Caco-2 (cell line): ENCODE data around the gene GAS2L1. TPM values are rescaled to one million over a fixed set of nuclear protein-coding genes. Genes with fewer than 3 reads are reported as not detected.
A peak's percentile ranks its signal among the peaks of the same experiment; 100 is the strongest.

Experiments
- BruUV-seq: library from RNA; stranded (reverse); fragments of 400-500 nt; replicated peaks from 2 replicates; lab custom pipeline; 2021; lab: Mats Ljungman, UMichigan
- CTCF ChIA-PET: fragments of 300-600 bp; sonication (Branson Sonifier 250); formaldehyde crosslinking; loops from one replicate; lab custom pipeline; 2022; ENCODE audit warnings: antibody characterized with exemption; lab: Charles Lee
- POLR2A ChIA-PET: fragments of 300-600 bp; sonication (Branson Sonifier 250); formaldehyde crosslinking; loops from one replicate; lab custom pipeline; 2022; ENCODE audit warnings: antibody characterized with exemption; lab: Charles Lee
- DNase-seq, 2 experiments: peaks; one replicate each; pipeline versions ENCODE4 v3.0.0 to v3.0.0-alpha.2; 2020 to 2022
- H3K27me3 ChIP-seq: replicated peaks from 2 replicates; pipeline ENCODE4 v1.6.0; 2011; ENCODE audit warnings: low read length; ENCODE audit not compliant: control insufficient read depth, insufficient read depth
- H3K36me3 ChIP-seq: 2 replicates; pipeline ENCODE4 v1.5.1; 2011; ENCODE audit warnings: low read length; ENCODE audit not compliant: control insufficient read depth, insufficient read depth
- H3K4me1 ChIP-seq: fragments of 250-450 bp; sonication (Bioruptor Pico); 2 replicates; pipeline ENCODE4 v1.5.1; 2020; ENCODE audit warnings: mild to moderate bottlenecking
- H3K4me3 ChIP-seq: 2 replicates; pipeline ENCODE4 v1.5.1; 2011; ENCODE audit warnings: low read depth, mild to moderate bottlenecking, control low read depth, low read length
- H3K9me3 ChIP-seq: fragments of 250-450 bp; sonication (Bioruptor Pico); 2 replicates; pipeline ENCODE4 v1.5.1; 2020; ENCODE audit warnings: mild to moderate bottlenecking, moderate library complexity
- H3K27ac Mint-ChIP-seq: one replicate; pipeline ENCODE4 v1.8.0; 2022; ENCODE audit warnings: mixed read lengths; ENCODE audit not compliant: unreplicated experiment
- H3K27me3 Mint-ChIP-seq: one replicate; pipeline ENCODE4 v1.8.0; 2022; ENCODE audit warnings: mixed read lengths; ENCODE audit not compliant: insufficient read depth, unreplicated experiment
- H3K36me3 Mint-ChIP-seq: one replicate; pipeline ENCODE4 v1.8.0; 2022; ENCODE audit warnings: mild to moderate bottlenecking, mixed read lengths; ENCODE audit not compliant: insufficient read depth, unreplicated experiment
- H3K4me1 Mint-ChIP-seq: one replicate; pipeline ENCODE4 v1.8.0; 2022; ENCODE audit warnings: low read depth, mixed read lengths; ENCODE audit not compliant: unreplicated experiment
- H3K4me3 Mint-ChIP-seq: one replicate; pipeline ENCODE4 v1.8.0; 2022; ENCODE audit warnings: mild to moderate bottlenecking, moderate library complexity, mixed read lengths; ENCODE audit not compliant: unreplicated experiment
- H3K9me3 Mint-ChIP-seq: one replicate; pipeline ENCODE4 v1.8.0; 2022; ENCODE audit warnings: mixed read lengths; ENCODE audit not compliant: unreplicated experiment
- intact Hi-C: fragments of 100-400 bp; cut with micrococcal nuclease; formaldehyde crosslinking; loops from one replicate; pipeline ENCODE4 v1.10.0; 2022; ENCODE audit not compliant: unreplicated experiment
- total RNA-seq: library from RNA; stranded (reverse); gene quantifications from 2 replicates; pipeline ENCODE4 v1.2.3, GENCODE V29; 2022
- TF ChIP-seq, protein P1 (sequence below), 2 experiments: fragments of 200-600 bp in 1 of 2; IDR thresholded peaks; 1 replicate in 1 of 2; 2 replicates in 1 of 2; pipeline versions ENCODE4 v1.5.1 to v1.8.0; 2011 to 2022; ENCODE audit warnings: antibody characterized with exemption in 1 of 2, control low read depth in 1 of 2, inconsistent platforms in 1 of 2, low read depth in 1 of 2, low read length in 1 of 2, mild to moderate bottlenecking in 1 of 2, moderate library complexity in 1 of 2; ENCODE audit not compliant: insufficient read depth in 1 of 2, severe bottlenecking in 1 of 2, unreplicated experiment in 1 of 2

GAS2L1 gene
- total RNA-seq, 1 experiment from 2014 or later = 20.4 TPM

DNA sequence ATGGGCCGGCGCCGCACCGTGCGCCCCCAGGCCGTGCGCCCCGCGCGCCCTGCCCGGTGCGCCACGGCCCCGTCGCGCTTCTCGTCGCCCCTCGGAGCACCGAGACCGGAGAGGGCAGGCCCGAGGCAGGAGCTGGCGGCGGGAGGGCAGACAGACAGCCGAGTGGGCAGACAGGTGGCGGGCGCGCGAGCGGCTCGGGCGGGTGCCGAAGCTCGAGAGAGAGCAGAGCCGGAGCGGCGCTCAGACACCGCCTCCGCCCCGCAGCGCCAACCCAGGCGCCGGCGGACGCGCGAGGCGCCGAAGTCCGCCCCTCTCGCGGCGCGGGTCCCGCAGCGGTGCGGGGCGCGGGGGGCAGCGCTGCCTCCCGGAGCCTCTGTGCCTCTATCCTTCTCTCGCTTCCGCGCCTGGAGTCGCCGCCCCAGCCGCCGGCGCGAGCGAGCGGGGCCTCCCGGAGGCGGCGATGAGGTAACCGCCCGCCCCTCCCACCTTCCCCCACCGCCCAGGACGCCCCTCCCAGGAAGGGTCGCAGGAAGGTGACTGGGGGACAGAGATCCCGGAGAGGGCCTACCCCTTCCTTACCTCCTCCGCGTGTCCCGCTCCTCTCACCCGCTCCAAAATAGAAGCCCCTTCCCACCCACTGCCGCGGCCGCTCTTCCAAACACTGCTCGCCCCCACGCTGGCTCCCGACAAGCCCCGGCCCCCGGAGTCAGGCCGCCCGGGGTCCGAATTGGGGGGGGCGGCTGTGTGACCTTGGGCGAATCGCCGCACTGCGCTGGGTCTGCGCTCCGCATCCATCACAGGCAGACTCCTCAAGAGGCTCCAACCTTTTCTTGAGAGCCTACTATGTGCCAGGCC is 9.1 kb downstream of the GAS2L1 start, which contains the start of gene RASL10A:
Gene RASL10A (minus strand): TSS at position 412 of the 855 bp plus-strand sequence. CDS start 451 bp downstream, outside the sequence.
- Histone ChIP-seq H3K4me3 (peak within 1 kb of the TSS; percentile 36), H3K9me3 (no peaks in the 10 kb centered on the region), H3K27me3 (no peaks in the 10 kb centered on the region; the same call in none of the 2 replicates), H3K4me1 (peaks cover 21% of the 10 kb centered on the region), H3K36me3 (0 out of 2 replicates have a peak, but pooled peaks cover 1% of the 10 kb centered on the region)
- ChIA-PET POLR2A (interaction anchor here (0.5 kb wide), 1 partner anchor 9 kb away, joined by 3 read pairs; no protein-coding TSS in a partner anchor), CTCF (no interaction called here)
- Mint-ChIP-seq H3K27me3 (peaks cover 12% of the 10 kb centered on the region), H3K4me1 (peaks cover 12% of the 10 kb centered on the region), H3K27ac (no peak within 1 kb of the TSS), H3K9me3 (no peaks in the 10 kb centered on the region), H3K36me3 (peaks cover 14% of the 10 kb centered on the region), H3K4me3 (peak within 1 kb of the TSS; percentile 62)
- TF ChIP-seq, protein P1, sequence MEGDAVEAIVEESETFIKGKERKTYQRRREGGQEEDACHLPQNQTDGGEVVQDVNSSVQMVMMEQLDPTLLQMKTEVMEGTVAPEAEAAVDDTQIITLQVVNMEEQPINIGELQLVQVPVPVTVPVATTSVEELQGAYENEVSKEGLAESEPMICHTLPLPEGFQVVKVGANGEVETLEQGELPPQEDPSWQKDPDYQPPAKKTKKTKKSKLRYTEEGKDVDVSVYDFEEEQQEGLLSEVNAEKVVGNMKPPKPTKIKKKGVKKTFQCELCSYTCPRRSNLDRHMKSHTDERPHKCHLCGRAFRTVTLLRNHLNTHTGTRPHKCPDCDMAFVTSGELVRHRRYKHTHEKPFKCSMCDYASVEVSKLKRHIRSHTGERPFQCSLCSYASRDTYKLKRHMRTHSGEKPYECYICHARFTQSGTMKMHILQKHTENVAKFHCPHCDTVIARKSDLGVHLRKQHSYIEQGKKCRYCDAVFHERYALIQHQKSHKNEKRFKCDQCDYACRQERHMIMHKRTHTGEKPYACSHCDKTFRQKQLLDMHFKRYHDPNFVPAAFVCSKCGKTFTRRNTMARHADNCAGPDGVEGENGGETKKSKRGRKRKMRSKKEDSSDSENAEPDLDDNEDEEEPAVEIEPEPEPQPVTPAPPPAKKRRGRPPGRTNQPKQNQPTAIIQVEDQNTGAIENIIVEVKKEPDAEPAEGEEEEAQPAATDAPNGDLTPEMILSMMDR (IDR thresholded peaks at IDR 0.05; ENCODE audit: insufficient read depth in 1 of 2, low read depth in 1 of 2, low read length in 1 of 2, severe bottlenecking in 1 of 2, unreplicated experiment in 1 of 2) = no peak
- intact Hi-C loops = no loop called here
- peak in 1 of 2 experiments; percentile 38 for DNase-seq
- no TSS peak for BruUV-seq

DNA sequence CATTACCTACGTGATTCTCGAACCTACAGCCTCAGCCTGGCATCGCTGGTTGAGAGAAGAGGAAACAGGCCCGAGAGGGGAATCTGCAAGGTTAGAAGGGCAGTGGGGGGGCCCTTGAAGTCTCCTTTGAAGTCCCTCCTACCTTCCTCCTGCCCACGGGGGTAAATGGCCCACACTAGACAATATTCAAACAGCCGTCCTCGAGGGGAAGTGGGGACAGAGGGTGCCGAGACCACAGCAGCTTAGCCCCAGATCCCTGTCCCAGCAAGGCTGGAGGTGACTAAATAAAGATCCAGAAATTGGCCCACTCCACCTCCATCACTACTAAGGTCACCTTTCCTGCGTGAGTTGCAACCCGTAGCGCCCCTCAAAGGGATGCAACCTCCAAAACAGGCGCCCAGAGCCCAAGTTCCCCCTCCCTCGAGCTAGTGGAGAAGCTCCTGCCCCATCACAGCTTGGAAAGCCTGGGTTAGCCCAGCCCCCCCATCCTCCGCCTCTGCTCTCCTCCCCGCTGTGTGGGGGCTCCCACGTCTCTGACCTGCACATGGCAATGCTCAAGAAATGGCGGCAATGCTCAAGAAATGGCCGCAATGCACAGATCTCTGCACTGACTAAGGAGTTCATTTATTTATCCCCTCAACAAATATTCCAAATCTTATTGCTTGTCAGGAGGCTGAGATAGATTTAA is 9.8 kb downstream of the GAS2L1 start:
- TF ChIP-seq, protein P1 (IDR thresholded peaks at IDR 0.05; ENCODE audit: insufficient read depth in 1 of 2, low read depth in 1 of 2, low read length in 1 of 2, severe bottlenecking in 1 of 2, unreplicated experiment in 1 of 2) = no peak
- CTCF ChIA-PET = no interaction called here
- Mint-ChIP-seq H3K27me3 (peaks cover 12% of the 10 kb centered on the region), H3K36me3 (peaks cover 14% of the 10 kb centered on the region), H3K4me3 (peak overlapping the region; percentile 23), H3K9me3 (no peaks in the 10 kb centered on the region), H3K4me1 (peaks cover 12% of the 10 kb centered on the region), H3K27ac (no peak overlapping the region)
- no TSS peak for BruUV-seq
- intact Hi-C loops = no loop called here
- no peaks in the 10 kb centered on the region for H3K36me3 ChIP-seq
- no peak for DNase-seq
- no peaks in the 10 kb centered on the region for H3K9me3 ChIP-seq
- no peaks in the 10 kb centered on the region; the same call in none of the 2 replicates for H3K27me3 ChIP-seq
- no peak overlapping the region for H3K4me3 ChIP-seq
- POLR2A ChIA-PET = no interaction called here
- peaks cover 14% of the 10 kb centered on the region for H3K4me1 ChIP-seq

DNA sequence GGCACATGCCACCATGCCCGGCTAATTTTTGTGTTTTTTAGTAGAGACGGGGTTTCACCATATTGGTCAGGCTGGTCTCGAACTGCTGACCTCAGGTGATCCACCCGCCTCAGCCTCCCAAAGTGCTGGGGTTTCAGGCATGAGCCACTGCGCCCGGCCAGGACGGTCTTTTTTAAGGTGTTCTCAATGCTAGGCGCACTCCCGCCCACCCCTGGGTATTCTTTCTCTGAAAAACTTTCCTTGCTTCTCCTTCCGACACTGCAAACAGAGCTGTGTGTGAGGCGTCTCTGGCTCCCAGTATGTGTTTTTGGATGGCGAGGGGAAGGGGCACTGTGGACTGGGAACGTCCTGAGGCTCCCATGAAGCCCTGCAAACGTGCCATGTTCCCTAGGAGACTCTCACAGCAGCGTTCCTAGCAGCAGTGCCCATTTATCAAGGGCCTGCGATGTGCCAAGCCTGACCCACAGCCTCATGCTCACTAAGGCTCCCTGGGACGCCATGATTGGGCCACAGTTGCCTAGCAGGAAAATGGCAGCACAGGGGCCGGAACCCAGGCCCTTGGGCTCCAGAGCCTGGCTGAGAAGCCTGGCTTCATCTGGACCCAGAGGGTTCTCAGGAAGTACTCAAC is 11.5 kb downstream of the GAS2L1 start:
- no peaks in the 10 kb centered on the region for H3K9me3 Mint-ChIP-seq
- no peaks in the 10 kb centered on the region; the same call in none of the 2 replicates for H3K27me3 ChIP-seq
- CTCF ChIA-PET = no interaction called here
- TF ChIP-seq, protein P1 (IDR thresholded peaks at IDR 0.05; ENCODE audit: insufficient read depth in 1 of 2, low read depth in 1 of 2, low read length in 1 of 2, severe bottlenecking in 1 of 2, unreplicated experiment in 1 of 2) = no peak
- no TSS peak for BruUV-seq
- H3K4me3 Mint-ChIP-seq = no peak overlapping the region
- peaks cover 14% of the 10 kb centered on the region for H3K4me1 ChIP-seq
- intact Hi-C loops = no loop called here
- H3K36me3 ChIP-seq = no peaks in the 10 kb centered on the region
- H3K36me3 Mint-ChIP-seq = peaks cover 12% of the 10 kb centered on the region
- peaks cover 12% of the 10 kb centered on the region for H3K27me3 Mint-ChIP-seq
- DNase-seq = no peak
- H3K4me3 ChIP-seq = no peak overlapping the region
- H3K27ac Mint-ChIP-seq = no peak overlapping the region
- H3K9me3 ChIP-seq = no peaks in the 10 kb centered on the region
- H3K4me1 Mint-ChIP-seq = peaks cover 12% of the 10 kb centered on the region
- POLR2A ChIA-PET = interaction anchor here (0.6 kb wide), 1 partner anchor 66 kb away, joined by 6 read pairs; no protein-coding TSS in a partner anchor
